NCI-H1048 (cell line): Measurements from ENCODE around the gene PLXNA1.

ENCODE experiments used
- DNase-seq: peaks from one replicate; lab custom pipeline; 2025; lab: John Stamatoyannopoulos, UW

Gene PLXNA1

GRCh38 chr3:126987596-126987995, 4.7 kb downstream of the PLXNA1 start:
- DNase-seq = no peak

- no peak for DNase-seq
These were observed 5.6 kb downstream of the PLXNA1 start for GRCh38 chr3:126988451-126989021.

GRCh38 chr3:126989316-126990023, 6.6 kb downstream of the PLXNA1 start:
- DNase-seq = no peak

- DNase-seq = no peak
These were observed 7.2 kb downstream of the PLXNA1 start for GRCh38 chr3:126990024-126990700.

- DNase-seq = no peak
These were observed 8.0 kb downstream of the PLXNA1 start for GRCh38 chr3:126990890-126991289.

- DNase-seq = no peak
These were observed 8.7 kb downstream of the PLXNA1 start for GRCh38 chr3:126991366-126992200.

GRCh38 chr3:126992216-126992615, 9.3 kb downstream of the PLXNA1 start:
- DNase-seq = no peak

- DNase-seq = no peak
These were observed 9.9 kb downstream of the PLXNA1 start for GRCh38 chr3:126992776-126993175.

- DNase-seq = no peak
These were observed 10.5 kb downstream of the PLXNA1 start for GRCh38 chr3:126993436-126993835.

- no peak for DNase-seq
These were observed 11.8 kb downstream of the PLXNA1 start for GRCh38 chr3:126994661-126995245.

GRCh38 chr3:126995254-126995780, 12.4 kb downstream of the PLXNA1 start:
- no peak for DNase-seq

GRCh38 chr3:126995926-126996512, 13.1 kb downstream of the PLXNA1 start:
- DNase-seq = no peak

GRCh38 chr3:126996905-126997304, 14.0 kb downstream of the PLXNA1 start:
- no peak for DNase-seq

- no peak for DNase-seq
These were observed 14.6 kb downstream of the PLXNA1 start for GRCh38 chr3:126997455-126998038.

GRCh38 chr3:126998320-126998719, 15.4 kb downstream of the PLXNA1 start:
- DNase-seq = no peak

- no peak for DNase-seq
These were observed 15.8 kb downstream of the PLXNA1 start for GRCh38 chr3:126998728-126999127.

GRCh38 chr3:126999383-126999782, 16.5 kb downstream of the PLXNA1 start:
- DNase-seq = no peak

- no peak for DNase-seq
These were observed 17.2 kb downstream of the PLXNA1 start for GRCh38 chr3:127000119-127000518.

GRCh38 chr3:127000761-127001160, 17.8 kb downstream of the PLXNA1 start:
- DNase-seq = no peak

GRCh38 chr3:127001486-127002194, 18.7 kb downstream of the PLXNA1 start:
- no peak for DNase-seq
